Prostate gland (tissue), 2 donors: ENCODE measurements around the gene ZNF627. TPM values are rescaled to one million over a fixed set of nuclear protein-coding genes. Genes with fewer than 3 reads are reported as not detected.

Experiments used
- DNase-seq: peaks from one replicate; pipeline ENCODE4 v3.0.0-alpha.2; 2019; ENCODE audit warnings: low spot score
- H3K27ac ChIP-seq, 2 donors: fragments of 200-600 bp; sonication (generic); 2 replicates each; pipeline ENCODE4 v1.5.1; 2017 to 2019
- H3K27me3 ChIP-seq: fragments of 200-600 bp; sonication (generic); replicated peaks from 2 replicates; pipeline ENCODE4 v1.5.1; 2019; ENCODE audit not compliant: insufficient read depth
- H3K36me3 ChIP-seq, 2 donors: fragments of 200-600 bp; sonication (generic); 1 replicate in 1 of 2; 2 replicates in 1 of 2; pipeline versions ENCODE4 v1.5.1 to v1.8.1; 2017 to 2019
- H3K4me1 ChIP-seq: fragments of 200-600 bp; sonication (generic); replicated peaks from 2 replicates; pipeline ENCODE4 v1.5.1; 2019
- H3K4me3 ChIP-seq, 2 donors: fragments of 200-600 bp; sonication (generic); 2 replicates each; pipeline ENCODE4 v1.5.1; 2017 to 2019
- H3K9me3 ChIP-seq: fragments of 200-600 bp; sonication (generic); 2 replicates; pipeline ENCODE4 v1.5.1; 2017
- POLR2A ChIP-seq: fragments of 450-650 bp; IDR thresholded peaks from one replicate; pipeline ENCODE4 v1.6.1; 2016; ENCODE audit warnings: antibody characterized with exemption, mild to moderate bottlenecking
- POLR2AphosphoS5 ChIP-seq: sonication (generic); formaldehyde crosslinking; IDR thresholded peaks from one replicate; pipeline ENCODE4 v1.6.1; 2017; ENCODE audit warnings: antibody characterized with exemption
- WGBS: methylation state at CpG from one replicate; pipeline ENCODE4 v1.1.5; 2018; 5-methylcytosine and 5-hydroxymethylcytosine counted together
- intact Hi-C: fragments of 100-400 bp; cut with DNase I; formaldehyde crosslinking; loops from one replicate; pipeline ENCODE4 v1.14.2; 2022
- total RNA-seq, 2 donors: library from RNA; depleted of rRNA; stranded (reverse); fragments of >200 nt; gene quantifications; one replicate each; pipeline ENCODE4 v1.1.0, GENCODE V29; 2016
- TF ChIP-seq, protein P1 (sequence below), 4 experiments: fragments of 200-600 bp in 2 of 4; fragments of 450-650 bp in 2 of 4; sonication (generic) in 2 of 4; IDR thresholded peaks; 1 replicate in 3 of 4; 2 replicates in 1 of 4; pipeline ENCODE4 v1.5.1; 2016 to 2019; ENCODE audit warnings: antibody characterized with exemption in 4 of 4, mild to moderate bottlenecking in 2 of 4, moderate library complexity in 2 of 4

Gene ZNF627
- total RNA-seq, 2 donors from 2014 or later = 17.8 to 20.5 TPM

DNA sequence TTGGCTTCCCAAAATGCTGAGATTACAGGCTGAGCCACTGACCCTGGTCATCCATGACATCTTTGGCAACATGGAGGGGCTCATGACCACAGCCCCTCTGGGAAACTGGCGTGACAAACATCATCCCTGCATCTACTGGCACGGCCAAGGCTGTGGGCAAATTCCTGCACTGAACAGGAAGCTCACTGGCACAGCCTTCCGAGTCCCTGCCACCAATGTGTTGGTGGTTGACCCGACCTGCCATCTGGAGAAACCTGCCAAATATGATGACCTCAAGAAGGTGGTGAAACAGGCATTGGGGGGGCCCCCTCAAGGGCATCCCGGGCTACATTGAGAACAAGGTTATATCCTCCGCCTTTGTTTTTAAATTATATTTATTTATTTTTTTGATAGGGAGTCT lies 11.0 kb upstream of the ZNF627 start:
- intact Hi-C loops = loop anchor here (5.0 to 10.0 kb wide), 3 partner anchors 89 to 292 kb away; partner anchors contain the start of genes EPOR and TSPAN16
- WGBS = 80% methylated on average over 6 of the region's 6 CpGs

DNA sequence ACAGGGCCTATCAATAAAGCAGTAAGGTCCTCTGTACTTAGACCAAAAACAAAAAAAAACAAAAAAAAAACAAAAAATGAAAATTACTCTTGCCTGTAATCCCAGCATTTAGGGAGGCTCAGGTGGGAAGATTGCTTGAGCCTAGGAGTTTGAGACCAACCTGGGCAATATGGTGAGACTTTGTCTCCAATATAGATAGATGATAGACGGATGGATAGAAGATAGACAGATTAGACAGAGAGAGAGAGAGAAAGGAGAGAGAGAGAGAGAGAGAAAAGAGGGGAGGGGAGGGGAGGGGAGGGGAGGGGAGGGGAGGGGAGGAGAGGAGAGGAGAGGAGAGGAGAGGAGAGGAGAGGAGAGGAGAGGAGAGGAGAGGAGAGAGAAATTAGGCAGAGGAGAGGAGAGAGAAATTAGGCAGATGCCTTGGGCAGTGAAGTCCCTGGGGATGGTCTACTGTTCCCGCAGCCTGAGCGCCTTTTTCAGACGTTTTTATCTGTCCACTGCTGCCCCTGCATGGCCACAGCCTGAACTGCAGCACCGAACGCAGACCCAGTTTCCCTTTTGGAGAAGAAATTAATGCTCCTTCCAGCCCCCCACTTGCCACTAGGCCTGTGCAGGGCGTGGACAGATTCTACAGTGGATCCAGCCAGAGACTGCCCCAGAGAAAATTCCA lies 9.8 kb upstream of the ZNF627 start:
- intact Hi-C loops = loop anchor here (5.0 to 10.0 kb wide), 3 partner anchors 90 to 293 kb away; partner anchors contain the start of genes EPOR and TSPAN16
- H3K4me3 ChIP-seq = no peak overlapping the region
- WGBS = 2% methylated on average over 7 of the region's 7 CpGs

More for the DNA sequence above, 11.0 kb upstream of the ZNF627 start:
- Histone ChIP-seq H3K9me3 (no peaks in the 10 kb centered on the region), H3K4me3 (no peak overlapping the region), H3K4me1 (no peaks in the 10 kb centered on the region), H3K27ac (no peak overlapping the region), H3K27me3 (no peaks in the 10 kb centered on the region), H3K36me3 (no peaks in the 10 kb centered on the region)
- no peak for TF ChIP-seq POLR2AphosphoS5
- TF ChIP-seq POLR2A = no peak
- TF ChIP-seq, protein P1, sequence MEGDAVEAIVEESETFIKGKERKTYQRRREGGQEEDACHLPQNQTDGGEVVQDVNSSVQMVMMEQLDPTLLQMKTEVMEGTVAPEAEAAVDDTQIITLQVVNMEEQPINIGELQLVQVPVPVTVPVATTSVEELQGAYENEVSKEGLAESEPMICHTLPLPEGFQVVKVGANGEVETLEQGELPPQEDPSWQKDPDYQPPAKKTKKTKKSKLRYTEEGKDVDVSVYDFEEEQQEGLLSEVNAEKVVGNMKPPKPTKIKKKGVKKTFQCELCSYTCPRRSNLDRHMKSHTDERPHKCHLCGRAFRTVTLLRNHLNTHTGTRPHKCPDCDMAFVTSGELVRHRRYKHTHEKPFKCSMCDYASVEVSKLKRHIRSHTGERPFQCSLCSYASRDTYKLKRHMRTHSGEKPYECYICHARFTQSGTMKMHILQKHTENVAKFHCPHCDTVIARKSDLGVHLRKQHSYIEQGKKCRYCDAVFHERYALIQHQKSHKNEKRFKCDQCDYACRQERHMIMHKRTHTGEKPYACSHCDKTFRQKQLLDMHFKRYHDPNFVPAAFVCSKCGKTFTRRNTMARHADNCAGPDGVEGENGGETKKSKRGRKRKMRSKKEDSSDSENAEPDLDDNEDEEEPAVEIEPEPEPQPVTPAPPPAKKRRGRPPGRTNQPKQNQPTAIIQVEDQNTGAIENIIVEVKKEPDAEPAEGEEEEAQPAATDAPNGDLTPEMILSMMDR (IDR thresholded peaks at IDR 0.05) = no peak
- DNase-seq = no peak

DNA sequence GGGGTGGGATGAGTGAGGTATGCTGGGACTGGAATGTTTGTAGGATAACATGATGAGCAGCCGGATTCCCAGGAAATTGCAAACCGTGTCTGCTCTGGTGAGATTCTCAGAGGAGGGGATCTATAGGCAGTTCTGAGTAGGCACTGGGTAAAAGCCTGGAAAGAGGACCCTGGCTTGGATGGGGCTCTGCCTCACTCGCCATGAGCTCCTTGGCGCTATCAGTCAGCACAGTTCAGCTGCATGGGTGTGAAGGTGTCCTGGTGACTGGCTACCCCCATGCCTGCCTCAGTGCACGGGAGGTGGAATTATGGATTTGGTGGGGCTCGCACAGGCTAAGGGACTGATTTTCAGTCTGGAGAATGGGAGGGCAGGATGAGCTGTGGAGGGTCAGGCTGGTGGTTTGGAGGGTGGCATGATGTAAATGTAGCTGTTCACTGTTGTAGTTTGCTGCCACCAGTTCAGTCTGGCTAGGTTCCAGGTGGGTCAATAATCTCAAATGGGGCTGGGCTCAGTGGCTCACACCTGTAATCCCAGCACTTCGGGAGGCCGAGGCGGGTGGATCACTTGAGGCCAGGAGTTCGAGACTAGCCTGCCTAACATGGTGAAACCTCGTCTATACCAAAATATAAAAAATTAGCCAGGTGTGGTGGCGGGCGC lies 9.2 kb upstream of the ZNF627 start:
- H3K4me3 ChIP-seq = no peak overlapping the region
- DNase-seq = no peak
- no peaks in the 10 kb centered on the region for H3K27me3 ChIP-seq
- H3K27ac ChIP-seq = no peak overlapping the region
- H3K9me3 ChIP-seq = no peaks in the 10 kb centered on the region
- TF ChIP-seq POLR2AphosphoS5 (no peak), POLR2A (no peak)
- TF ChIP-seq, protein P1 (IDR thresholded peaks at IDR 0.05) = no peak
- intact Hi-C loops = loop anchor here (5.0 to 10.0 kb wide), 3 partner anchors 91 to 293 kb away; partner anchors contain the start of genes EPOR and TSPAN16
- no peaks in the 10 kb centered on the region for H3K4me1 ChIP-seq
- 61% methylated on average over 13 of the region's 13 CpGs for WGBS
- no peaks in the 10 kb centered on the region for H3K36me3 ChIP-seq

More for the DNA sequence above, 9.8 kb upstream of the ZNF627 start:
- peak; percentile 60 for TF ChIP-seq POLR2AphosphoS5
- no peak for TF ChIP-seq POLR2A
- TF ChIP-seq, protein P1 (IDR thresholded peaks at IDR 0.05) = peak; percentile 53 to 95 (median 84)
- no peaks in the 10 kb centered on the region for H3K4me1 ChIP-seq
- no peaks in the 10 kb centered on the region for H3K9me3 ChIP-seq
- H3K27ac ChIP-seq = no peak overlapping the region
- DNase-seq = peak; percentile 59
- H3K36me3 ChIP-seq = no peaks in the 10 kb centered on the region
- no peaks in the 10 kb centered on the region for H3K27me3 ChIP-seq

DNA sequence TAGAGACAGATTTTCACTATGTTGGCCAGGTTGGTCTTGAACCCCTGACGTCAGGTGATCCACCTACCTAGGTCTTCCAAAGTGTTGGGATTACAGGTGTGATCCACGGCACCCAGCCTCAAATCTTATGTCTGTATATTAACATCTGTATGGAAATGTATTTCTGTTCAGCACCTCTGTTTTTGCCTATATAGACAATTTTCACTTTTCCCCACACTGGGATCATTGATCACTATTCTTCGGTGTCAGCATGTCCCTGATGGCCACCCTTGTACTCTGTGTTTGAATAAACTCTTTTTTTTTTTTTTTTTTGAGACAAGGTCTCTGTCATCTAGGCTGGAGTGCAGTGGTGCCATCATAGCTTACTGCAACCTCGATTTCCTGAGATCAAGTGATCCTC lies 3.2 kb upstream of the ZNF627 start:
- Histone ChIP-seq H3K9me3 (no peaks in the 10 kb centered on the region), H3K36me3 (no peaks in the 10 kb centered on the region), H3K4me3 (no peak overlapping the region), H3K27ac (no peak overlapping the region), H3K27me3 (no peaks in the 10 kb centered on the region), H3K4me1 (no peaks in the 10 kb centered on the region)
- 87% methylated on average over 4 of the region's 4 CpGs for WGBS
- no peak for DNase-seq
- intact Hi-C loops = no loop called here
- no peak for TF ChIP-seq POLR2AphosphoS5
- TF ChIP-seq POLR2A = no peak
- TF ChIP-seq, protein P1 (IDR thresholded peaks at IDR 0.05) = no peak
